Right atrium auricular region (tissue), 2 donors: Measurements from ENCODE around the gene CORO2A. TPM values are rescaled to one million over a fixed set of nuclear protein-coding genes. Genes with fewer than 3 reads are reported as not detected.

Experiments
- DNase-seq: peaks from one replicate; pipeline ENCODE4 v3.0.0-alpha.2; 2019; ENCODE audit warnings: low spot score
- H3K27ac ChIP-seq, 2 donors: fragments of 200-600 bp; sonication (generic); 1 replicate in 1 of 2; 2 replicates in 1 of 2; pipeline ENCODE4 v1.5.1; 2016 to 2019
- H3K27me3 ChIP-seq, 2 donors: fragments of 200-600 bp; sonication (generic); one replicate each; pipeline versions ENCODE4 v1.5.1 to v1.6.0; 2017 to 2019
- H3K36me3 ChIP-seq: fragments of 200-600 bp; sonication (generic); one replicate; pipeline ENCODE4 v1.5.1; 2016
- H3K4me1 ChIP-seq, 2 donors: fragments of 200-600 bp; sonication (generic); one replicate each; pipeline versions ENCODE4 v1.5.1 to v1.6.0; 2017 to 2019
- H3K4me3 ChIP-seq, 2 donors: fragments of 200-600 bp; sonication (generic); 1 replicate in 1 of 2; 2 replicates in 1 of 2; pipeline ENCODE4 v1.5.1; 2017 to 2019; ENCODE audit warnings: mild to moderate bottlenecking in 1 of 2, moderate library complexity in 1 of 2
- H3K9me3 ChIP-seq, 2 donors: fragments of 200-600 bp; sonication (generic); one replicate each; pipeline ENCODE4 v1.5.1; 2019
- total RNA-seq, 2 donors: library from RNA; depleted of rRNA; stranded (reverse); fragments of >200 nt; gene quantifications; one replicate each; pipeline ENCODE4 v1.1.0, GENCODE V29; 2016
- TF ChIP-seq, protein P1 (sequence below), 2 donors: fragments of 200-600 bp; sonication (generic); IDR thresholded peaks; one replicate each; pipeline ENCODE4 v1.5.1; 2019; ENCODE audit warnings: antibody characterized with exemption in 2 of 2

Gene CORO2A
- total RNA-seq, 2 donors from 2014 or later, result 0.39 to 0.44 TPM

DNA sequence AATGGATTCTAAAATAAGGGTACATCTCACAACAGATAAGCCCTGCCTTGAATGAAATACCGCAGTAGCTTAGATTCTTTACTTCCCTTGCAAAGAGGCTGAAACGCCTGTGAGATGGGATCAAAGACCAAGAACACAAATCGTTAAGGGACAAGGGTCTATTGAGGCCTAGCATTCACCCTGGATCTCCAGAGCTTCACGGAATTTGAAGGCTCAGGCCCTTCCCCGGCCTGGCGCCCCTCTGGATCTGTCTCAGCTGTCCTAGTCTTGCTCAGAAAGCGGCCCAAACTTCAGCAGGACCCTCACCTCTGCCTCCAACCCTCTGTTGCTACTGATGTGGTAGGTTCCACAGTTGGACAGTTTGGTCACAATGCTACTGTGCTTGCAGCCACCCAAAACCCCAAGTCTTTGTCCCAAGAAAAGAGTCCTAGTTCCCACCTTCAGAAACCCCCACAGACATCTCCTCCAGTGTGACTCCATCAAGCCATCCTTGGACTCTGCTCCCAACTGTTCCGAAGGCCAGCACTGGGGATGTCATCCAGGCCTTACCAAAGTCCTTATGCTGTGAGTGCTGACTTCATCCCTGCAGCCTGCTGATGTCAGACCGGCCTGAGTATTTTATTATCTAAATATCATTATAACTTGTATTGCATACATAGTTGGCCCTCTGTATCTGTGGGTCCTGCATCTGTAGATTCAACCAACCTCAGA lies 9.4 kb downstream of the CORO2A start:
- no peaks in the 10 kb centered on the region for H3K36me3 ChIP-seq
- DNase-seq, result no peak
- H3K27me3 ChIP-seq, result no peaks in the 10 kb centered on the region
- H3K9me3 ChIP-seq, result no peaks in the 10 kb centered on the region
- no peak overlapping the region for H3K27ac ChIP-seq
- no peaks in the 10 kb centered on the region for H3K4me1 ChIP-seq
- TF ChIP-seq, protein P1, sequence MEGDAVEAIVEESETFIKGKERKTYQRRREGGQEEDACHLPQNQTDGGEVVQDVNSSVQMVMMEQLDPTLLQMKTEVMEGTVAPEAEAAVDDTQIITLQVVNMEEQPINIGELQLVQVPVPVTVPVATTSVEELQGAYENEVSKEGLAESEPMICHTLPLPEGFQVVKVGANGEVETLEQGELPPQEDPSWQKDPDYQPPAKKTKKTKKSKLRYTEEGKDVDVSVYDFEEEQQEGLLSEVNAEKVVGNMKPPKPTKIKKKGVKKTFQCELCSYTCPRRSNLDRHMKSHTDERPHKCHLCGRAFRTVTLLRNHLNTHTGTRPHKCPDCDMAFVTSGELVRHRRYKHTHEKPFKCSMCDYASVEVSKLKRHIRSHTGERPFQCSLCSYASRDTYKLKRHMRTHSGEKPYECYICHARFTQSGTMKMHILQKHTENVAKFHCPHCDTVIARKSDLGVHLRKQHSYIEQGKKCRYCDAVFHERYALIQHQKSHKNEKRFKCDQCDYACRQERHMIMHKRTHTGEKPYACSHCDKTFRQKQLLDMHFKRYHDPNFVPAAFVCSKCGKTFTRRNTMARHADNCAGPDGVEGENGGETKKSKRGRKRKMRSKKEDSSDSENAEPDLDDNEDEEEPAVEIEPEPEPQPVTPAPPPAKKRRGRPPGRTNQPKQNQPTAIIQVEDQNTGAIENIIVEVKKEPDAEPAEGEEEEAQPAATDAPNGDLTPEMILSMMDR (IDR thresholded peaks at IDR 0.05), result no peak
- no peak overlapping the region for H3K4me3 ChIP-seq

DNA sequence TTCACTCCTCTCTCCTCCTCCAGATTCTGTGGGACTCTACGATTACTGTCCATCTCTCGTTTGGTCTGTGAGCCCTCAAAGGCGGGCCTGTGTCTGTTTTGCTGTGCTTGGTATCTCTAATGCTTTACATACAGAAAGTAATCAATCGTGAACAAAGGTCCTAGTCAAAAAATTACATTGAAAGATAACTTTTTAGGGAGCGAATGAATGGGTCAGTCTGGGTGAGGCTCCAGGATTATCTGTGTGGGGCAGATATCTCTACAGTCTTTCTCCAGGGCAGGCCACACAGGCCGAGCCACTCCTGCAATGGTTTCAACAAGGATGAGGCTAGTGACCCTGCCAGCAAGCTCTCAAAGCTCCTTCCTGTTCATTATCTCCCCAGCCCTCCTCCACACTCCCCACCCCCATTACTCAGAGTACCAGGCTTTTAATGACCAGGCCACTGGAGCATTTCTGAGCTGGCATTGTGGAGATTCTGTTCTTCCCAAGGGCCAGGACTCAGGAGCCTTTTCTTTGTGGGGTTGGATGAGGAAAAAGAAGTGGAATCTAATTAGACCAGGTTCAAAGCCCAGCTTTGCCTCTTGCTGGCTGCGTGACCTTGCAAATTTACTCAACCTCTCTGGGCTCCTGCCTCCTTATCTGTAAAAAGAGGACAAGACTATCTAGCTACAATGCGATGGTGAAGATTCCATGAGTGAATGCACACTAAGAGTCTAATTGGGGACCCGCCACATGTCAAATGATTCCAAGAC lies 10.2 kb downstream of the CORO2A start:
- no peaks in the 10 kb centered on the region for H3K4me1 ChIP-seq
- H3K4me3 ChIP-seq, result no peak overlapping the region
- H3K27me3 ChIP-seq, result no peaks in the 10 kb centered on the region
- H3K27ac ChIP-seq, result no peak overlapping the region
- no peak for DNase-seq
- TF ChIP-seq, protein P1 (IDR thresholded peaks at IDR 0.05), result no peak
- no peaks in the 10 kb centered on the region for H3K9me3 ChIP-seq
- no peaks in the 10 kb centered on the region for H3K36me3 ChIP-seq

DNA sequence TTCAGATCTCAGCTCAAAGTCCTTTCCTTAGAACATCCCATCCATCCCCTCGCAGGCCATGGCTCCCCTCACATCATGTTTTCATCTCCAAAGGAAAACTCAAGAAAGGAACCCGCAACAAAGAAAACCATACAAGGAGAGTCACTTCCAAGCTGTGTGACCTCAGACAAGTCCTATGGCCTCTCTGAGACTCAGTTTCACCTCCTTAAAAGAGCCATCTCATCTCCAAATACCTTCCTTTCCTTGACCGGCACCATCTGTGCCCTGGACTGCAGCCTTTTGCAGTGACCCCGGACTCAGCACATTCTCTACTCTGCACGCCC lies 10.7 kb downstream of the CORO2A start:
- Histone ChIP-seq H3K27me3 (no peaks in the 10 kb centered on the region), H3K4me3 (no peak overlapping the region), H3K4me1 (no peaks in the 10 kb centered on the region), H3K36me3 (no peaks in the 10 kb centered on the region), H3K9me3 (no peaks in the 10 kb centered on the region), H3K27ac (no peak overlapping the region)
- no peak for DNase-seq
- TF ChIP-seq, protein P1 (IDR thresholded peaks at IDR 0.05), result no peak

DNA sequence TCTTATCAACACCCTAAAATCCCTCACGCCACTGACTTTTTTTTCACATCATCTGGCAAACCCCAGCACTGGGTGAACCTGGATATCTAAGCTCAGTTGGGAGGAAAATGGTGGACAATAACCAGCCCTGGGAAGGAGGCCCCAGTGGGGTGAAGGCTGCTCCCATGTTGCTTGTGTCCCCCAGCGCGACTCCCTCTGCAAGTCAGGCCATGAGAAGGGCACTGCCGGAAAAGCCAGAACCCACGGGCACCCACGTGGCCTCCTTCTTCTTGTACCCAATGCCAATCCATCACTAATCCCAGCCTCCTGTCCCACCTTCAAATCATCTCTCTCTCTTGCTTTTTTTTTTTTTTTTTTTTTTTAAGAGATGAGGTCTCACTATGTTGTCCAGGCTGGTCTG lies 11.4 kb downstream of the CORO2A start:
- Histone ChIP-seq H3K27me3 (no peaks in the 10 kb centered on the region), H3K4me3 (no peak overlapping the region), H3K27ac (no peak overlapping the region), H3K9me3 (no peaks in the 10 kb centered on the region), H3K4me1 (no peaks in the 10 kb centered on the region), H3K36me3 (no peaks in the 10 kb centered on the region)
- DNase-seq, result no peak
- TF ChIP-seq, protein P1 (IDR thresholded peaks at IDR 0.05), result no peak

DNA sequence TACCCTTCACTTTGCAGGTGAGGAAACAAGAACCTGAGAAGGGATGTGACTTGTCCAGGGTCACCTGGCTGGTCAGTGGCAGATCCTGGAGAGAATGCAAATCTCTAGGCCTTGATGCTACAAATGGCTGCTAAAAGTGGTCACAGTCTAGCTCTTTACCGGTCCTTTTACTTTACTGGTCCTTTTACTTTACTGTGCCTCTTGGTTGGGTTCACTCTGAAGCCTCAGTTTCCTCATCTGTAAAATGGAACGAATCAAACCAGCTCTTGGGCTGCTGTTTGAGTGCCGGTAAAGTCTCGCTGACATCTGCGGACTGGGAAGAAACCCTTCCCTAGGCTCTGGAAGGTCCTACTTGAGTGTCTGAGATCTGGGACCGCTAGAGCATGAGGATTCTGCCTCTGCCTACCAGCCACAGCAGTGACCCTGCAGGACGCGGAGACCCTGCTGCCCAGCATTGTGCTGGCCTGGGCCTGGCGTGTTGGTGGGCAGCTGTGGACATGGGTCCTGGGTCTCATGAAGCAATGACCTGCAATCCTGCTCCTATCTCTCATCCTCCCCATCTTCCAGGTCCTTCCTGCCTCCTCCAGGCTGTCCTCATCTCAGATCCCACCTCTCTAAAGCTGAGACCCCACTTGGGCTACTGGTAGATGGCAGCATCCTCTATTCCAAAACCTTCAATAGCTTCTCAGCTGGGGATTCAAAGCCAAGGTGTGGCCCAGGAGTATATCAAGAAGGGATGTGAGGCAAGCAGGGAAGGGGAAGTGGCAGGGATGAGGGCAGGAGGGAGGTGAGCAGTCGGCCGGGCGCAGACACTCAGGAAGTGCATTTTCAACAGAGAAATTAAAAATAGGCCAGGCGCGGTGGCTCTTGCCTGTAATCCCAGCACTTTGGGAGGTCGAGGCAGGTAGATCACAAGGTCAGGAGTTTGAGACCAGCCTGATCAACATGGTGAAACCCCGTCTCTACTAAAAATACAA lies 13.3 kb downstream of the CORO2A start:
- no peak for DNase-seq

More for the DNA sequence above, 13.3 kb downstream of the CORO2A start:
- Histone ChIP-seq H3K4me1 (no peaks in the 10 kb centered on the region), H3K9me3 (no peaks in the 10 kb centered on the region), H3K27me3 (no peaks in the 10 kb centered on the region), H3K4me3 (no peak overlapping the region), H3K27ac (no peak overlapping the region), H3K36me3 (no peaks in the 10 kb centered on the region)
- TF ChIP-seq, protein P1 (IDR thresholded peaks at IDR 0.05), result no peak
